Measurements from ENCODE around the gene SCARB2. TPM values are rescaled to one million over a fixed set of nuclear protein-coding genes. Genes with fewer than 3 reads are reported as not detected.

The SCARB2 gene
- total RNA-seq, 1 donor = 200 TPM

DNA sequence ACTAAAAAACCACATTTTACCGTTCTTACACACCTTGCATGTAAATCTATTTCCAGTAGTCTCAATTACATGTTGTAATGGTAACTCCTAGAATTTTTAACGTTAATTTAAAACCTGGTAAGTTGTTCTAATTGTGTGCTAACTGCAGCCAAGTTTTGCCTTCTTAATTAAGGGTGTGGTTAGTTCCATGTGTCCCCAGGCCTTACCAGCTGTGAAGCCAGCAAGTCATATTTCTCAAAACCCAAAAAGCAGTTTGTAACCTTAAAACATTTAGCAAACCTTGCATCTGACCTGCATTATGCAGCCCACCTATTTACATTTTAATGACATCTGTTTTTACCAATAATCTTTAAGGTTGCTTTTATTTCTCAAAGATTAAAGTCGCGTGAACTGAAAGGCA is 19.5 kb upstream of the SCARB2 start:
- no peak overlapping the region for H3K27ac ChIP-seq (ENCODE audit: low read depth, low read length)
- no peak overlapping the region for H2AFZ ChIP-seq (ENCODE audit: low read length)
- no peaks in the 10 kb centered on the region for H3K9me3 ChIP-seq (ENCODE audit: low read depth, low read length)
- H3K79me2 ChIP-seq (ENCODE audit: insufficient read depth, low read length) = no peaks in the 10 kb centered on the region
- H4K20me1 ChIP-seq (ENCODE audit: insufficient read depth, low read length) = no peaks in the 10 kb centered on the region
- no peaks in the 10 kb centered on the region for H3K36me3 ChIP-seq (ENCODE audit: insufficient read depth, low read length)
- no peaks in the 10 kb centered on the region for H3K4me1 ChIP-seq (ENCODE audit: insufficient read depth, low read length)
- TF ChIP-seq CTCF (IDR thresholded peaks at IDR 0.05; ENCODE audit: extremely low read depth, low read depth, low read length) = no peak
- H3K27me3 ChIP-seq (ENCODE audit: insufficient read depth, low read length) = peaks cover 4% of the 10 kb centered on the region
- no peak overlapping the region for H3K4me2 ChIP-seq (ENCODE audit: insufficient read depth, low read length)
- no peak overlapping the region for H3K4me3 ChIP-seq (ENCODE audit: insufficient read depth, low read length)
- DNase-seq (ENCODE audit: insufficient read length, low spot score, missing footprints) = no peak

GRCh38 chr4:76232681-76233080 is 19.1 kb upstream of the SCARB2 start:
- DNase-seq (ENCODE audit: insufficient read length, low spot score, missing footprints) = no peak
- H3K9me3 ChIP-seq (ENCODE audit: low read depth, low read length) = no peaks in the 10 kb centered on the region
- H3K27ac ChIP-seq (ENCODE audit: low read depth, low read length) = no peak overlapping the region
- H3K4me1 ChIP-seq (ENCODE audit: insufficient read depth, low read length) = no peaks in the 10 kb centered on the region
- H3K36me3 ChIP-seq (ENCODE audit: insufficient read depth, low read length) = no peaks in the 10 kb centered on the region
- H3K79me2 ChIP-seq (ENCODE audit: insufficient read depth, low read length) = no peaks in the 10 kb centered on the region
- no peak for TF ChIP-seq CTCF (IDR thresholded peaks at IDR 0.05; ENCODE audit: extremely low read depth, low read depth, low read length)
- no peak overlapping the region for H3K4me2 ChIP-seq (ENCODE audit: insufficient read depth, low read length)
- no peaks in the 10 kb centered on the region for H4K20me1 ChIP-seq (ENCODE audit: insufficient read depth, low read length)
- H2AFZ ChIP-seq (ENCODE audit: low read length) = no peak overlapping the region
- H3K4me3 ChIP-seq (ENCODE audit: insufficient read depth, low read length) = no peak overlapping the region
- H3K27me3 ChIP-seq (ENCODE audit: insufficient read depth, low read length) = peaks cover 4% of the 10 kb centered on the region

DNA sequence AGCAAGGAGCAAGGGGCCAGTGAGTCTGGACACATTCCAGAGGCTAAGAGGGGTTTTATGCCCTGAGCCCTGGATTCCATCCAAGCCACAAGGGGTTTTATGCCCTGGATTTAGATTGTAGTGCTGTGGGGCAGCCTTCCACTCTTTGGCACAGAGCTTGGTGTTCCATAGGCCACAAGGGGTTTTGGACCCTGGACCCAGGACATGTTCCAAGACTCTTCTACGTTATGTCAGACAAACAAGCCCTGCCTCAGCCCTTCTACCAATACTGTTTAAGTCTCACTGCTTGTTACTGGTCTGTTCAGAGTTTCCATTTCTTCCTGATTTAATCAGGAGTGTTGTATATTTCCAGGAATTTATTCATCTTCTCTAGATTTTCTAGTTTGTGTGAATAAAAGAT is 12.8 kb upstream of the SCARB2 start:
- H3K4me2 ChIP-seq (ENCODE audit: insufficient read depth, low read length) = no peak overlapping the region
- no peaks in the 10 kb centered on the region for H3K4me1 ChIP-seq (ENCODE audit: insufficient read depth, low read length)
- no peak overlapping the region for H2AFZ ChIP-seq (ENCODE audit: low read length)
- DNase-seq (ENCODE audit: insufficient read length, low spot score, missing footprints) = no peak
- no peaks in the 10 kb centered on the region for H3K9me3 ChIP-seq (ENCODE audit: low read depth, low read length)
- H3K4me3 ChIP-seq (ENCODE audit: insufficient read depth, low read length) = no peak overlapping the region
- H4K20me1 ChIP-seq (ENCODE audit: insufficient read depth, low read length) = no peaks in the 10 kb centered on the region
- H3K27me3 ChIP-seq (ENCODE audit: insufficient read depth, low read length) = peaks cover 4% of the 10 kb centered on the region
- H3K79me2 ChIP-seq (ENCODE audit: insufficient read depth, low read length) = no peaks in the 10 kb centered on the region
- H3K36me3 ChIP-seq (ENCODE audit: insufficient read depth, low read length) = no peaks in the 10 kb centered on the region
- no peak overlapping the region for H3K27ac ChIP-seq (ENCODE audit: low read depth, low read length)
- no peak for TF ChIP-seq CTCF (IDR thresholded peaks at IDR 0.05; ENCODE audit: extremely low read depth, low read depth, low read length)

GRCh38 chr4:76224171-76224570 is 10.5 kb upstream of the SCARB2 start:
- Histone ChIP-seq H3K27me3 (ENCODE audit: insufficient read depth, low read length) (peaks cover 2% of the 10 kb centered on the region), H3K4me3 (ENCODE audit: insufficient read depth, low read length) (no peak overlapping the region), H3K4me1 (ENCODE audit: insufficient read depth, low read length) (peaks cover 8% of the 10 kb centered on the region), H3K36me3 (ENCODE audit: insufficient read depth, low read length) (no peaks in the 10 kb centered on the region), H3K4me2 (ENCODE audit: insufficient read depth, low read length) (no peak overlapping the region), H2AFZ (ENCODE audit: low read length) (no peak overlapping the region), H3K27ac (ENCODE audit: low read depth, low read length) (no peak overlapping the region), H3K9me3 (ENCODE audit: low read depth, low read length) (no peaks in the 10 kb centered on the region), H3K79me2 (ENCODE audit: insufficient read depth, low read length) (no peaks in the 10 kb centered on the region), H4K20me1 (ENCODE audit: insufficient read depth, low read length) (no peaks in the 10 kb centered on the region)
- DNase-seq (ENCODE audit: insufficient read length, low spot score, missing footprints) = no peak
- no peak for TF ChIP-seq CTCF (IDR thresholded peaks at IDR 0.05; ENCODE audit: extremely low read depth, low read depth, low read length)

Measured in osteoblast (primary cell).